Breast epithelium (tissue), 3 donors: Measurements from ENCODE around the gene ALPK3.

Experiments
- POLR2A ChIP-seq: fragments of 450-650 bp; IDR thresholded peaks from one replicate; pipeline ENCODE4 v1.6.1; 2016; ENCODE audit warnings: antibody characterized with exemption, mild to moderate bottlenecking, moderate library complexity
- POLR2AphosphoS5 ChIP-seq, 3 donors: sonication (generic); formaldehyde crosslinking; IDR thresholded peaks; one replicate each; pipeline ENCODE4 v1.6.1; 2017; ENCODE audit warnings: antibody characterized with exemption in 3 of 3
- TF ChIP-seq, protein P1 (sequence below), 3 donors: fragments of 450-650 bp; IDR thresholded peaks; one replicate each; pipeline ENCODE4 v1.5.1; 2016 to 2017; ENCODE audit warnings: antibody characterized with exemption in 3 of 3, mild to moderate bottlenecking in 3 of 3, moderate library complexity in 3 of 3

DNA sequence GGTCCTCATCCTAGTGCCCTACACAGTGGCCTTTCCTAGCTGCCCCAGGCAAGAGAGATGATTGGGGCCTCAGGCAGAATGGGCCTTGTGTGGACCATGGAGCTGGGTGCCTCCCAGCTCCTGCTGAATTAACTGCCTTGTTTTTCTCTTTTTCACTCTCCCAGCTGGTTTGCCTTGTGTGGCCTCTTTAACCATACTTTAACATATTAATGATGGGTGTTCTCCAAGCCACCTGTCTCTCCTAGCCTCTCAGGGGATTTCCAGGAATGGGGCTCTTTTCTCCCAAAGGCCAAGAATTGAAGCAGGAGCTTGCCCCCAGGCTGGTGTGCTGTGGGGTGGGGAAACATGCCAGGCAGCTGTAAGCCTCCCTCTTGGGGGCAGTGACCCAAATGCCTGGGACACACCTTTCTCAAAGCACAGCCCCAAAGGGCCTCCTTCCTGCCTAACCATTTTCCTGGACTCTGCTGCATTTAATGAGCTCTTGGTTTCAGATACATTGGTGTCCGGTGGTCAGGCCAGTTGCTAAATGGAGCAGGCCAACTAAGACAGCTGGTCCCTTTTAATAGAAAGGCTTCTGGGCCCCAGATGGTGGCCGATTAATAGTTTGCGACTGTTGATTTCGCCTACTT, 5.6 kb downstream of the ALPK3 start:
- TF ChIP-seq, protein P1, sequence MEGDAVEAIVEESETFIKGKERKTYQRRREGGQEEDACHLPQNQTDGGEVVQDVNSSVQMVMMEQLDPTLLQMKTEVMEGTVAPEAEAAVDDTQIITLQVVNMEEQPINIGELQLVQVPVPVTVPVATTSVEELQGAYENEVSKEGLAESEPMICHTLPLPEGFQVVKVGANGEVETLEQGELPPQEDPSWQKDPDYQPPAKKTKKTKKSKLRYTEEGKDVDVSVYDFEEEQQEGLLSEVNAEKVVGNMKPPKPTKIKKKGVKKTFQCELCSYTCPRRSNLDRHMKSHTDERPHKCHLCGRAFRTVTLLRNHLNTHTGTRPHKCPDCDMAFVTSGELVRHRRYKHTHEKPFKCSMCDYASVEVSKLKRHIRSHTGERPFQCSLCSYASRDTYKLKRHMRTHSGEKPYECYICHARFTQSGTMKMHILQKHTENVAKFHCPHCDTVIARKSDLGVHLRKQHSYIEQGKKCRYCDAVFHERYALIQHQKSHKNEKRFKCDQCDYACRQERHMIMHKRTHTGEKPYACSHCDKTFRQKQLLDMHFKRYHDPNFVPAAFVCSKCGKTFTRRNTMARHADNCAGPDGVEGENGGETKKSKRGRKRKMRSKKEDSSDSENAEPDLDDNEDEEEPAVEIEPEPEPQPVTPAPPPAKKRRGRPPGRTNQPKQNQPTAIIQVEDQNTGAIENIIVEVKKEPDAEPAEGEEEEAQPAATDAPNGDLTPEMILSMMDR (IDR thresholded peaks at IDR 0.05), result no peak
- TF ChIP-seq POLR2AphosphoS5 (IDR thresholded peaks at IDR 0.05) (no peak), POLR2A (no peak)
